HEK293 (cell line): Measurements from ENCODE around the gene PCNA.

Source experiments
- CTCF ChIA-PET: fragments of 350-600 bp; formaldehyde crosslinking; extraction: SDS; loops from one replicate; lab custom pipeline; 2021; ENCODE audit warnings: antibody characterized with exemption; lab: Yijun Ruan, JAX
- POLR2A ChIA-PET: fragments of 300-600 bp; formaldehyde crosslinking; extraction: SDS; loops from one replicate; lab custom pipeline; 2020; ENCODE audit warnings: antibody characterized with exemption, inconsistent platforms; lab: Yijun Ruan, JAX
- H3K27ac ChIP-seq: fragments of 200-500 bp; sonication (Bioruptor generic); 2 replicates; pipeline ENCODE4 v1.5.1; 2014; ENCODE audit warnings: low read depth, low read length, control low read depth, inconsistent platforms; ENCODE audit errors: extremely low read depth
- H3K36me3 ChIP-seq, 2 experiments: fragments of 200-500 bp in 1 of 2; sonication (Bioruptor generic) in 1 of 2; 1 replicate in 1 of 2; 2 replicates in 1 of 2; pipeline ENCODE4 v1.5.1; 2014 to 2017; ENCODE audit warnings: inconsistent platforms in 2 of 2, low read length in 2 of 2; ENCODE audit not compliant: control insufficient read depth in 2 of 2, insufficient read depth in 1 of 2
- H3K4me1 ChIP-seq: fragments of 200-500 bp; sonication (Bioruptor generic); 2 replicates; pipeline ENCODE4 v1.5.1; 2014; ENCODE audit warnings: mild to moderate bottlenecking, low read length, inconsistent platforms; ENCODE audit not compliant: control insufficient read depth, insufficient read depth
- H3K4me3 ChIP-seq: 2 replicates; pipeline ENCODE4 v1.5.1; 2011; ENCODE audit warnings: low read depth, mild to moderate bottlenecking, control low read depth, low read length, moderate library complexity
- H3K9me3 ChIP-seq: fragments of 200-500 bp; sonication (Bioruptor generic); 2 replicates; pipeline ENCODE4 v1.5.1; 2014; ENCODE audit warnings: low read depth, low read length, inconsistent platforms; ENCODE audit not compliant: control insufficient read depth, insufficient read depth
- BCL11A ChIP-seq: fragments of 450-650 bp; formaldehyde crosslinking; IDR thresholded peaks from 2 replicates; pipeline ENCODE4 v1.5.1; 2016; ENCODE audit warnings: low read depth, missing biosample characterization, missing genetic modification characterization
- BCL11B ChIP-seq: fragments of 450-650 bp; formaldehyde crosslinking; IDR thresholded peaks from 2 replicates; pipeline ENCODE4 v1.5.1; 2016; ENCODE audit warnings: low read depth, missing biosample characterization, missing genetic modification characterization
- EGR2 ChIP-seq: fragments of 450-650 bp; formaldehyde crosslinking; IDR thresholded peaks from 2 replicates; pipeline ENCODE4 v1.5.1; 2016; ENCODE audit warnings: low read depth, missing biosample characterization, missing genetic modification characterization
- KLF16 ChIP-seq: fragments of 450-650 bp; formaldehyde crosslinking; IDR thresholded peaks from 2 replicates; pipeline ENCODE4 v1.5.1; 2017; ENCODE audit warnings: missing biosample characterization, missing genetic modification characterization
- OSR2 ChIP-seq: fragments of 450-650 bp; formaldehyde crosslinking; IDR thresholded peaks from 2 replicates; pipeline ENCODE4 v1.5.1; 2016; ENCODE audit warnings: missing biosample characterization, missing genetic modification characterization
- SP2 ChIP-seq: fragments of 450-650 bp; formaldehyde crosslinking; IDR thresholded peaks from 2 replicates; pipeline ENCODE4 v1.5.1; 2016; ENCODE audit warnings: missing biosample characterization, missing genetic modification characterization
- ZBTB17 ChIP-seq: fragments of 450-650 bp; formaldehyde crosslinking; IDR thresholded peaks from 2 replicates; pipeline ENCODE4 v1.5.1; 2016; ENCODE audit warnings: missing biosample characterization, missing genetic modification characterization
- ZFHX2 ChIP-seq: fragments of 450-650 bp; formaldehyde crosslinking; conservative IDR thresholded peaks from 2 replicates; pipeline ENCODE4 v1.5.1; 2016; ENCODE audit warnings: missing biosample characterization, missing genetic modification characterization
- ZNF37A ChIP-seq: fragments of 450-650 bp; IDR thresholded peaks from 2 replicates; pipeline ENCODE4 v1.5.1; 2018; ENCODE audit warnings: missing biosample characterization, missing genetic modification characterization
- ZNF391 ChIP-seq: fragments of 450-650 bp; formaldehyde crosslinking; IDR thresholded peaks from 2 replicates; pipeline ENCODE4 v1.5.1; 2016; ENCODE audit warnings: low read depth, missing biosample characterization, missing genetic modification characterization, borderline replicate concordance
- ZNF510 ChIP-seq: fragments of 450-650 bp; formaldehyde crosslinking; IDR thresholded peaks from 2 replicates; pipeline ENCODE4 v1.5.1; 2018; ENCODE audit warnings: mild to moderate bottlenecking, missing genetic modification characterization, missing biosample characterization; ENCODE audit not compliant: insufficient replicate concordance
- ZNF560 ChIP-seq: fragments of 450-650 bp; formaldehyde crosslinking; IDR thresholded peaks from 2 replicates; pipeline ENCODE4 v1.5.1; 2017; ENCODE audit warnings: missing biosample characterization, missing genetic modification characterization, borderline replicate concordance
- ZXDB ChIP-seq: fragments of 450-650 bp; formaldehyde crosslinking; IDR thresholded peaks from 2 replicates; pipeline ENCODE4 v1.5.1; 2016; ENCODE audit warnings: missing biosample characterization, missing genetic modification characterization
- TF ChIP-seq, protein P1 (sequence below): fragments of 450-650 bp; formaldehyde crosslinking; IDR thresholded peaks from 2 replicates; pipeline ENCODE4 v1.5.1; 2016; ENCODE audit warnings: missing biosample characterization, missing genetic modification characterization
- TF ChIP-seq, protein P2 (sequence below): fragments of 450-650 bp; formaldehyde crosslinking; IDR thresholded peaks from 2 replicates; pipeline ENCODE4 v1.5.1; 2016; ENCODE audit warnings: missing biosample characterization, missing genetic modification characterization, borderline replicate concordance

Gene PCNA

GRCh38 chr20:5148581-5148980, 28.8 kb upstream of the PCNA start:
- H3K4me3 ChIP-seq, result no peak overlapping the region
- TF ChIP-seq ZNF391 (tag by site-specific recombination), result no peak
- H3K36me3 ChIP-seq, result peaks cover 0 to 4% of the 10 kb centered on the region in 2 experiments; a peak in 2 of 3 replicates
- ChIA-PET CTCF (interaction anchor here (1.0 kb wide), 1 partner anchor 44 kb away, joined by 3 read pairs; no protein-coding TSS in a partner anchor), POLR2A (interaction anchor here (0.6 kb wide), 1 partner anchor 54 kb away, joined by 4 read pairs; no protein-coding TSS in a partner anchor)
- H3K4me1 ChIP-seq, result peaks cover 17% of the 10 kb centered on the region
- H3K9me3 ChIP-seq, result no peaks in the 10 kb centered on the region
- H3K27ac ChIP-seq, result no peak overlapping the region

- H3K9me3 ChIP-seq, result no peaks in the 10 kb centered on the region
- TF ChIP-seq ZXDB (tag by site-specific recombination), result no peak
- TF ChIP-seq SP2 (tag by site-specific recombination), result no peak
- TF ChIP-seq ZNF560 (tag by site-specific recombination), result no peak
- H3K27ac ChIP-seq, result no peak overlapping the region
- ChIA-PET CTCF (interaction anchor here (0.6 to 1.7 kb wide), 3 partner anchors 20 to 474 kb away, joined by 3 to 5 read pairs (median 5); partner anchors contain the start of gene CDS2), POLR2A (interaction anchor here (1.1 kb wide), 1 partner anchor 20 kb away, joined by 4 read pairs; the partner anchor contains the start of gene CDS2)
- no peak overlapping the region for H3K4me3 ChIP-seq
- peaks cover 17% of the 10 kb centered on the region for H3K4me1 ChIP-seq
- H3K36me3 ChIP-seq, result peaks cover 0 to 4% of the 10 kb centered on the region in 2 experiments; a peak in 2 of 3 replicates
These were observed 27.3 kb upstream of the PCNA start for GRCh38 chr20:5146871-5147592.

GRCh38 chr20:5146099-5146668, 26.4 kb upstream of the PCNA start:
- peaks cover 0 to 4% of the 10 kb centered on the region in 2 experiments; a peak in 2 of 3 replicates for H3K36me3 ChIP-seq
- no peak overlapping the region for H3K27ac ChIP-seq
- no peak overlapping the region for H3K4me3 ChIP-seq
- no peaks in the 10 kb centered on the region for H3K9me3 ChIP-seq
- H3K4me1 ChIP-seq, result peaks cover 17% of the 10 kb centered on the region
- ChIA-PET POLR2A (no interaction called here), CTCF (interaction anchor here (0.6 to 1.7 kb wide), 5 partner anchors 19 to 473 kb away, joined by 3 to 5 read pairs (median 4); partner anchors contain the start of gene CDS2)
- TF ChIP-seq EGR2 (tag by site-specific recombination) (peak; percentile 66), ZNF391 (tag by site-specific recombination) (no peak), ZFHX2 (tag by site-specific recombination) (peak; percentile 52)
- TF ChIP-seq, protein P1, sequence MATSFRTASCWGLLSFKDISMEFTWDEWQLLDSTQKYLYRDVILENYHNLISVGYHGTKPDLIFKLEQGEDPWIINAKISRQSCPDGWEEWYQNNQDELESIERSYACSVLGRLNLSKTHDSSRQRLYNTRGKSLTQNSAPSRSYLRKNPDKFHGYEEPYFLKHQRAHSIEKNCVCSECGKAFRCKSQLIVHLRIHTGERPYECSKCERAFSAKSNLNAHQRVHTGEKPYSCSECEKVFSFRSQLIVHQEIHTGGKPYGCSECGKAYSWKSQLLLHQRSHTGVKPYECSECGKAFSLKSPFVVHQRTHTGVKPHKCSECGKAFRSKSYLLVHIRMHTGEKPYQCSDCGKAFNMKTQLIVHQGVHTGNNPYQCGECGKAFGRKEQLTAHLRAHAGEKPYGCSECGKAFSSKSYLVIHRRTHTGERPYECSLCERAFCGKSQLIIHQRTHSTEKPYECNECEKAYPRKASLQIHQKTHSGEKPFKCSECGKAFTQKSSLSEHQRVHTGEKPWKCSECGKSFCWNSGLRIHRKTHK (tag by site-specific recombination), result no peak

DNA sequence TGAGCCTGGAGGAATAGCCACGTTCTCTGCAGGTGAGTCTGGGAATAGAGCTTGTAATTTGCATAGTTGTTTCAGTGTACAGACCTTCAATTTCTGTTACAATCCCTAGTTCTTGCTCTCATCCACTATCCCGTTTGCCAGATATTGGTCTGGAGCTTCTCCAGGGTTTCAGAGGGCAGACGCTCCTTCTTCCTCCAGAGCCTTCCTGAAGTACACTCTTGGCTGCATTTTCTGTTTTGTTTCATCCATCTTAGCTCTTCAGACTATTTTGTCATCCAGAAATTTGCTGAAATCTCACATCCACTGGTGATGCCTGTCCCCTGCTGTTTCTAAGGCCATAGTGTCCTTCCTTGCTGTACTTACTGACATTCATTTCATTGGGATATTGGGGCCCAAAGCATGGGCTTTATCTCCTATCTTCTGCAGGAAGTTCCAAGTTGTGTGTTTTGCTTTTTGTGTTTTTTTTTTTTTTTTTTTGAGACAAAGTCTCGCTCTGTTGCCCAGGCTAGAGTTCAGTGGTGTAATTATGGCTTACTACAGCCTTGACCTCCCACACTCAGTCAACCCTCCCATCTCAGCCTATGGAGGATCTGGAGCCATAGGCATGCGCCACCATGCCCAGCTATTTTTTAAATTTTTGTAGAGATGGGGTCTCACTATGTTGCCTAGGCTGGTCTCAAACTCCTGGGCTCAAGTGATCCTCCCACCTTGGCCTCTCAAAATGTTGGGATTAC, 25.8 kb upstream of the PCNA start:
- ChIA-PET POLR2A (interaction anchor here (0.7 kb wide), 1 partner anchor 786 kb away, joined by 4 read pairs; no protein-coding TSS in a partner anchor), CTCF (interaction anchor here (1.2 to 1.7 kb wide), 3 partner anchors 20 to 60 kb away, joined by 4 to 5 read pairs (median 4); no protein-coding TSS in a partner anchor)
- Histone ChIP-seq H3K9me3 (no peaks in the 10 kb centered on the region), H3K4me3 (no peak overlapping the region), H3K27ac (no peak overlapping the region), H3K4me1 (peaks cover 13% of the 10 kb centered on the region), H3K36me3 (peaks cover 0 to 4% of the 10 kb centered on the region in 2 experiments; a peak in 2 of 3 replicates)
- TF ChIP-seq BCL11A (tag by site-specific recombination) (no peak), ZBTB17 (peak; percentile 80), OSR2 (tag by site-specific recombination) (no peak), BCL11B (tag by site-specific recombination) (no peak), KLF16 (tag by site-specific recombination) (no peak), ZNF37A (no peak), ZNF510 (tag by site-specific recombination) (no peak)
- TF ChIP-seq, protein P2, sequence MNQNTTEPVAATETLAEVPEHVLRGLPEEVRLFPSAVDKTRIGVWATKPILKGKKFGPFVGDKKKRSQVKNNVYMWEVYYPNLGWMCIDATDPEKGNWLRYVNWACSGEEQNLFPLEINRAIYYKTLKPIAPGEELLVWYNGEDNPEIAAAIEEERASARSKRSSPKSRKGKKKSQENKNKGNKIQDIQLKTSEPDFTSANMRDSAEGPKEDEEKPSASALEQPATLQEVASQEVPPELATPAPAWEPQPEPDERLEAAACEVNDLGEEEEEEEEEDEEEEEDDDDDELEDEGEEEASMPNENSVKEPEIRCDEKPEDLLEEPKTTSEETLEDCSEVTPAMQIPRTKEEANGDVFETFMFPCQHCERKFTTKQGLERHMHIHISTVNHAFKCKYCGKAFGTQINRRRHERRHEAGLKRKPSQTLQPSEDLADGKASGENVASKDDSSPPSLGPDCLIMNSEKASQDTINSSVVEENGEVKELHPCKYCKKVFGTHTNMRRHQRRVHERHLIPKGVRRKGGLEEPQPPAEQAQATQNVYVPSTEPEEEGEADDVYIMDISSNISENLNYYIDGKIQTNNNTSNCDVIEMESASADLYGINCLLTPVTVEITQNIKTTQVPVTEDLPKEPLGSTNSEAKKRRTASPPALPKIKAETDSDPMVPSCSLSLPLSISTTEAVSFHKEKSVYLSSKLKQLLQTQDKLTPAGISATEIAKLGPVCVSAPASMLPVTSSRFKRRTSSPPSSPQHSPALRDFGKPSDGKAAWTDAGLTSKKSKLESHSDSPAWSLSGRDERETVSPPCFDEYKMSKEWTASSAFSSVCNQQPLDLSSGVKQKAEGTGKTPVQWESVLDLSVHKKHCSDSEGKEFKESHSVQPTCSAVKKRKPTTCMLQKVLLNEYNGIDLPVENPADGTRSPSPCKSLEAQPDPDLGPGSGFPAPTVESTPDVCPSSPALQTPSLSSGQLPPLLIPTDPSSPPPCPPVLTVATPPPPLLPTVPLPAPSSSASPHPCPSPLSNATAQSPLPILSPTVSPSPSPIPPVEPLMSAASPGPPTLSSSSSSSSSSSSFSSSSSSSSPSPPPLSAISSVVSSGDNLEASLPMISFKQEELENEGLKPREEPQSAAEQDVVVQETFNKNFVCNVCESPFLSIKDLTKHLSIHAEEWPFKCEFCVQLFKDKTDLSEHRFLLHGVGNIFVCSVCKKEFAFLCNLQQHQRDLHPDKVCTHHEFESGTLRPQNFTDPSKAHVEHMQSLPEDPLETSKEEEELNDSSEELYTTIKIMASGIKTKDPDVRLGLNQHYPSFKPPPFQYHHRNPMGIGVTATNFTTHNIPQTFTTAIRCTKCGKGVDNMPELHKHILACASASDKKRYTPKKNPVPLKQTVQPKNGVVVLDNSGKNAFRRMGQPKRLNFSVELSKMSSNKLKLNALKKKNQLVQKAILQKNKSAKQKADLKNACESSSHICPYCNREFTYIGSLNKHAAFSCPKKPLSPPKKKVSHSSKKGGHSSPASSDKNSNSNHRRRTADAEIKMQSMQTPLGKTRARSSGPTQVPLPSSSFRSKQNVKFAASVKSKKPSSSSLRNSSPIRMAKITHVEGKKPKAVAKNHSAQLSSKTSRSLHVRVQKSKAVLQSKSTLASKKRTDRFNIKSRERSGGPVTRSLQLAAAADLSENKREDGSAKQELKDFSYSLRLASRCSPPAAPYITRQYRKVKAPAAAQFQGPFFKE (tag by site-specific recombination), result no peak
